ENCODE results near the gene NUBPL. TPM values are rescaled to one million over a fixed set of nuclear protein-coding genes. Genes with fewer than 3 reads are reported as not detected.

NUBPL gene
- total and polyA plus RNA-seq, 7 donors, result 5.3 to 15.5 (median 9.2) TPM

- WGBS, 2 donors, result 83 to 92% methylated on average over 4 of the region's 4 CpGs
- intact Hi-C loops (cut with DNase I), result no loop called here
Measured at GRCh38 chr14:31752867-31753661, 191.9 kb downstream of the NUBPL start.

GRCh38 chr14:31758941-31759340 is 197.7 kb downstream of the NUBPL start:
- Histone ChIP-seq H3K27ac (no peak overlapping the region), H3K27me3 (no peaks in the 10 kb centered on the region), H3K36me3 (no peaks in the 10 kb centered on the region), H3K4me3 (no peak overlapping the region), H3K9me3 (no peaks in the 10 kb centered on the region), H3K4me1 (no peaks in the 10 kb centered on the region)
- TF ChIP-seq POLR2AphosphoS5 (IDR thresholded peaks at IDR 0.05) (no peak), CTCF (IDR thresholded peaks at IDR 0.05) (no peak)
- intact Hi-C loops (cut with DNase I), result no loop called here
- no peak for DNase-seq
- 72 to 83% methylated on average over 3 of the region's 3 CpGs for WGBS, 2 donors

More at GRCh38 chr14:31752867-31753661, 191.9 kb downstream of the NUBPL start:
- no peak overlapping the region for H3K4me3 ChIP-seq
- H3K27ac ChIP-seq, result no peak overlapping the region
- TF ChIP-seq POLR2AphosphoS5 (IDR thresholded peaks at IDR 0.05) (no peak), EP300 (IDR thresholded peaks at IDR 0.05) (no peak), CTCF (IDR thresholded peaks at IDR 0.05) (no peak), POLR2A (IDR thresholded peaks at IDR 0.05) (no peak)
- no peak for DNase-seq
- H3K36me3 ChIP-seq, result no peaks in the 10 kb centered on the region
- no peaks in the 10 kb centered on the region for H3K4me1 ChIP-seq
- H3K9me3 ChIP-seq, result peaks cover 0 to 6% (median 0%) of the 10 kb centered on the region in 4 donors
- no peaks in the 10 kb centered on the region for H3K27me3 ChIP-seq

- no peaks in the 10 kb centered on the region for H3K4me1 ChIP-seq
- H3K27me3 ChIP-seq, result no peaks in the 10 kb centered on the region
- intact Hi-C loops (cut with DNase I), result no loop called here
- H3K9me3 ChIP-seq, result no peaks in the 10 kb centered on the region
- WGBS, 2 donors, result 33 to 57% methylated on average over 3 of the region's 3 CpGs
- H3K36me3 ChIP-seq, result no peaks in the 10 kb centered on the region
- no peak for DNase-seq
- TF ChIP-seq CTCF (IDR thresholded peaks at IDR 0.05), result no peak
- no peak for TF ChIP-seq POLR2AphosphoS5 (IDR thresholded peaks at IDR 0.05)
- TF ChIP-seq EP300 (IDR thresholded peaks at IDR 0.05), result no peak
- TF ChIP-seq POLR2A (IDR thresholded peaks at IDR 0.05), result no peak
- H3K27ac ChIP-seq, result no peak overlapping the region
- no peak overlapping the region for H3K4me3 ChIP-seq
Measured at GRCh38 chr14:31760277-31760676, 199.1 kb downstream of the NUBPL start.

GRCh38 chr14:31761325-31761724 is 200.1 kb downstream of the NUBPL start:
- no peak for DNase-seq
- TF ChIP-seq EP300 (IDR thresholded peaks at IDR 0.05) (no peak), POLR2AphosphoS5 (IDR thresholded peaks at IDR 0.05) (no peak), POLR2A (IDR thresholded peaks at IDR 0.05) (no peak), CTCF (IDR thresholded peaks at IDR 0.05) (no peak)
- Histone ChIP-seq H3K27ac (no peak overlapping the region), H3K27me3 (no peaks in the 10 kb centered on the region), H3K9me3 (no peaks in the 10 kb centered on the region), H3K4me1 (no peaks in the 10 kb centered on the region), H3K36me3 (no peaks in the 10 kb centered on the region), H3K4me3 (no peak overlapping the region)
- intact Hi-C loops (cut with DNase I), result no loop called here
- WGBS, 2 donors, result 73 to 98% methylated on average over 4 of the region's 4 CpGs

DNA sequence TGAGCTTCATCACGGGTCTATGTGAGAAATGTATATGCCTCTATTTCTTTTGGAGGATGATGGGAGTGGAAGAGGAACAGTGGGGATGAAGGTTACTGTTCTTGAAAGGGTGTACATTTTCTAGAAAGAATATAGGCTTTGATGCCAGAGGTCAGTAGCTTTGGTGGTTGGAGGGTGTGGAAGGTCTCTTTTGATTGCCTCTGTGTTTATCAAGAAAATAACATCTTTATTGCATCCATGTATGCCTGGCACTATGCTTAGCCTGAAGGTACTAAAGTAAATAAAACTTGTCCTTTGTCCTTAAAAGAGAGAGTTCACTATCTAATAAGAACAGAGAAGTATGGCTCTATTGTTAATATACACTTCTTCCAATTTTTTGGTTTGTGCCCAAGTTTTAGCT is 201.8 kb downstream of the NUBPL start:
- Histone ChIP-seq H3K27ac (no peak overlapping the region), H3K4me3 (no peak overlapping the region), H3K4me1 (no peaks in the 10 kb centered on the region), H3K9me3 (no peaks in the 10 kb centered on the region), H3K27me3 (no peaks in the 10 kb centered on the region), H3K36me3 (no peaks in the 10 kb centered on the region)
- 28 to 88% methylated on average over 1 of the region's 1 CpG for WGBS, 2 donors
- intact Hi-C loops (cut with DNase I), result no loop called here
- TF ChIP-seq EP300 (IDR thresholded peaks at IDR 0.05), result no peak
- no peak for TF ChIP-seq CTCF (IDR thresholded peaks at IDR 0.05)
- TF ChIP-seq POLR2A (IDR thresholded peaks at IDR 0.05), result no peak
- no peak for TF ChIP-seq POLR2AphosphoS5 (IDR thresholded peaks at IDR 0.05)
- no peak for DNase-seq

All from sigmoid colon (tissue), 7 donors.